Epidermal melanocyte (primary cell): Measurements from ENCODE around the gene ACSS3.
"Not testable (repeated sequence)": the region's sequence is repeated elsewhere in the genome, so short reads cannot be mapped to it uniquely, and the experiment has no call there.

ENCODE experiments used
- DNase-seq: peaks from one replicate; pipeline ENCODE4 v3.0.0; 2011; ENCODE audit warnings: low spot score; ENCODE audit not compliant: insufficient read length

ACSS3 gene

GRCh38 chr12:81077686-81078441, at the start of gene ACSS3:
Gene ACSS3 (plus strand): TSS chr12:81078079. CDS start chr12:81078121, 42 bp downstream.
- DNase-seq: no peak

- no peak for DNase-seq
These were observed 43.0 kb upstream of the ACSS3 start for GRCh38 chr12:81034926-81035325.

- DNase-seq: no peak
These were observed 38.6 kb upstream of the ACSS3 start for GRCh38 chr12:81039231-81039630.

- DNase-seq: no peak
These were observed 33.7 kb upstream of the ACSS3 start for GRCh38 chr12:81043979-81044740.

GRCh38 chr12:81064971-81065370, 12.9 kb upstream of the ACSS3 start:
- not testable (repeated sequence) for DNase-seq

- DNase-seq: no peak
These were observed 7.0 kb upstream of the ACSS3 start for GRCh38 chr12:81070846-81071245.

GRCh38 chr12:81075539-81075938, 2.3 kb upstream of the ACSS3 start:
- no peak for DNase-seq

- DNase-seq: no peak
These were observed 572 bp upstream of the ACSS3 start for GRCh38 chr12:81077329-81077685.

GRCh38 chr12:81078469-81079196, 754 bp downstream of the ACSS3 start:
- no peak for DNase-seq

GRCh38 chr12:81079280-81080076, 1.6 kb downstream of the ACSS3 start:
- no peak for DNase-seq

GRCh38 chr12:81080431-81080983, 2.6 kb downstream of the ACSS3 start:
- DNase-seq: no peak

GRCh38 chr12:81081726-81082125, 3.8 kb downstream of the ACSS3 start:
- no peak for DNase-seq

- no peak for DNase-seq
These were observed 5.1 kb downstream of the ACSS3 start for GRCh38 chr12:81083018-81083417.

GRCh38 chr12:81083906-81084513, 6.1 kb downstream of the ACSS3 start:
- no peak for DNase-seq

- DNase-seq: no peak
These were observed 7.0 kb downstream of the ACSS3 start for GRCh38 chr12:81084811-81085350.

GRCh38 chr12:81085832-81086231, 8.0 kb downstream of the ACSS3 start:
- no peak for DNase-seq

GRCh38 chr12:81086342-81086741, 8.5 kb downstream of the ACSS3 start:
- no peak for DNase-seq

GRCh38 chr12:81088221-81088620, 10.3 kb downstream of the ACSS3 start:
- no peak for DNase-seq

- DNase-seq: no peak
These were observed 11.5 kb downstream of the ACSS3 start for GRCh38 chr12:81089412-81089811.

GRCh38 chr12:81092053-81092452, 14.2 kb downstream of the ACSS3 start:
- no peak for DNase-seq
